22Rv1 (cell line): ENCODE data around the gene PHF20.

Source experiments
- ZFX ChIP-seq: fragments of 450-650 bp; IDR thresholded peaks from 2 replicates; pipeline ENCODE4 v1.6.1; 2017; ENCODE audit warnings: antibody characterized with exemption, borderline replicate concordance
- TF ChIP-seq, protein P1 (sequence below): fragments of 450-650 bp; IDR thresholded peaks from 2 replicates; pipeline ENCODE4 v1.5.1; 2017; ENCODE audit warnings: mild to moderate bottlenecking

DNA sequence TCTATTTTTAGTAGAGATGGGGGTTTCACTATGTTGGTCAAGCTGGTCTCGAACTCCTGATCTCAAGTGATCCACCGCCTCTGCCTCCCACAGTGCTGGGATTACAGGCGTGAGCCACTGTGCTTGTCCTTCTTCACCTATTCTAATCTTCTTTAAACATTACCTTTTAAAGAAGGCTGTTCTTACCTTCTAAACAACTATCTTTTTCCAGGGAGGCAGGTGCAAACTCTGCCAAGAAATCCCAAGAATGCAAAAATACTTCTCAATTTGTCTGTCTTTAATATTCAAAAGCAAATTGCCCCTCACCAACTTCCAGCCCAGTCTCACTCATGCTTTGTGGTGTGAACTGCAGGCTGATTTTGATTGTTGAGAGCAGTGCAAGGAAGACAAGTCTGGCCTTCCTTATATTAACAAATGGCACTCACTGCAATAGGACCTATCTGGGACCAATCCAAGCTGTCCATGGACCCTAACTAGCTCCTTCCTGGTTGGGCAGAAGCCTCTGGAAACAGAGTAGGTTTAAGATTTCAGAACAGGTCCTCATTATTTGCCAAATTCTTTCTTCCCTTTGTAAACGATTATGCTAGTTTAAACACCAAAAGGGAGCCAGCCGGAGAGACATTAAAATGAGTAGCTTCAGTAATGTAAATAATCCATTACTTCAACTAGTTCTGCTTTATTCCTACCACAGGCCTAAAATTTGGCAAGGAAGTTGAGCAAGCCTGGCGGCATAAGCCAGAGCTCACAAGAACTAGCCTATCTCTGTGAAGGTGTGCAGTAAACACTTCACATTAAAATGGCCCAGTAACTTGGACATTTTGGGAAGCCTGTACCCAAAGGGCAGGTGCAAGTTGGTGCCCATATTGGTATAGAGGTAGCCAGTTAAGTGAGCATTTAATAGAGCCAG lies 180.9 kb downstream of the PHF20 start:
- TF ChIP-seq, protein P1, sequence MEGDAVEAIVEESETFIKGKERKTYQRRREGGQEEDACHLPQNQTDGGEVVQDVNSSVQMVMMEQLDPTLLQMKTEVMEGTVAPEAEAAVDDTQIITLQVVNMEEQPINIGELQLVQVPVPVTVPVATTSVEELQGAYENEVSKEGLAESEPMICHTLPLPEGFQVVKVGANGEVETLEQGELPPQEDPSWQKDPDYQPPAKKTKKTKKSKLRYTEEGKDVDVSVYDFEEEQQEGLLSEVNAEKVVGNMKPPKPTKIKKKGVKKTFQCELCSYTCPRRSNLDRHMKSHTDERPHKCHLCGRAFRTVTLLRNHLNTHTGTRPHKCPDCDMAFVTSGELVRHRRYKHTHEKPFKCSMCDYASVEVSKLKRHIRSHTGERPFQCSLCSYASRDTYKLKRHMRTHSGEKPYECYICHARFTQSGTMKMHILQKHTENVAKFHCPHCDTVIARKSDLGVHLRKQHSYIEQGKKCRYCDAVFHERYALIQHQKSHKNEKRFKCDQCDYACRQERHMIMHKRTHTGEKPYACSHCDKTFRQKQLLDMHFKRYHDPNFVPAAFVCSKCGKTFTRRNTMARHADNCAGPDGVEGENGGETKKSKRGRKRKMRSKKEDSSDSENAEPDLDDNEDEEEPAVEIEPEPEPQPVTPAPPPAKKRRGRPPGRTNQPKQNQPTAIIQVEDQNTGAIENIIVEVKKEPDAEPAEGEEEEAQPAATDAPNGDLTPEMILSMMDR: no peak
- TF ChIP-seq ZFX: no peak
